ENCODE measurements around the gene TRMT2A.

DNA sequence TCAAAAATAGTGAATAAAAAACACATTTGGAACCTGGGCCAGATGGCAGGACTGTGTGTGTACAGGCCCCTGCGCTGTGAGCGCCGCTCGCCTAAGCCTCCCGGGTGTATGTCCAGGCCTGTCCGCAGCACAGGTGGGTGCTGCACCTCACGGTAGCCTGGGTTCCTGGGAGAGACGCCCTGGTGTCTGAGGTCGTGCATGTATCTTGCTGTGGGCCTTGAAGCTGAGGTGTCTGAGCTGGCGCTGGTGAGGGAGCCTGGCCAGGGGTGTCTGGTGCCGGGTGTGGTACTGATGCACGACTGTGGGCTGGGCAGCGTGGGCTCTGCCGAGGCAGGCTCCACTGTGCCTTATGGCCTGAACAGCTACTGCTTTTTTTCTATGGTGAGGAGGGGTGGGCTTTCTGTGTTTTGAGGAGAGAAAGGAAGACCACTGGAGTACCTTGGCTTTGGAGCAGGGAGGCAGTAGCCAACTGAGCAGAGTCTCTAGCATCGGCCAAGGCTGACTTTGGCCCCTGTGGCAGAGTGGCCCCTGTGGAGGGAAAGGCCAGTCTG is 10.4 kb upstream of the TRMT2A start:
- TF ChIP-seq, protein P1, sequence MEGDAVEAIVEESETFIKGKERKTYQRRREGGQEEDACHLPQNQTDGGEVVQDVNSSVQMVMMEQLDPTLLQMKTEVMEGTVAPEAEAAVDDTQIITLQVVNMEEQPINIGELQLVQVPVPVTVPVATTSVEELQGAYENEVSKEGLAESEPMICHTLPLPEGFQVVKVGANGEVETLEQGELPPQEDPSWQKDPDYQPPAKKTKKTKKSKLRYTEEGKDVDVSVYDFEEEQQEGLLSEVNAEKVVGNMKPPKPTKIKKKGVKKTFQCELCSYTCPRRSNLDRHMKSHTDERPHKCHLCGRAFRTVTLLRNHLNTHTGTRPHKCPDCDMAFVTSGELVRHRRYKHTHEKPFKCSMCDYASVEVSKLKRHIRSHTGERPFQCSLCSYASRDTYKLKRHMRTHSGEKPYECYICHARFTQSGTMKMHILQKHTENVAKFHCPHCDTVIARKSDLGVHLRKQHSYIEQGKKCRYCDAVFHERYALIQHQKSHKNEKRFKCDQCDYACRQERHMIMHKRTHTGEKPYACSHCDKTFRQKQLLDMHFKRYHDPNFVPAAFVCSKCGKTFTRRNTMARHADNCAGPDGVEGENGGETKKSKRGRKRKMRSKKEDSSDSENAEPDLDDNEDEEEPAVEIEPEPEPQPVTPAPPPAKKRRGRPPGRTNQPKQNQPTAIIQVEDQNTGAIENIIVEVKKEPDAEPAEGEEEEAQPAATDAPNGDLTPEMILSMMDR (IDR thresholded peaks at IDR 0.05), result no peak
- no peak for TF ChIP-seq POLR2A (IDR thresholded peaks at IDR 0.05)
